ENCODE data around the gene DCTN1. TPM values are rescaled to one million over a fixed set of nuclear protein-coding genes. Genes with fewer than 3 reads are reported as not detected.

DCTN1 gene
- polyA plus RNA-seq, 1 donor, result 142 TPM

GRCh38 chr2:74327627-74328026 lies 52.5 kb downstream of the DCTN1 start:
- DNase-seq, result no peak

GRCh38 chr2:74327199-74327598 lies 52.9 kb downstream of the DCTN1 start:
- DNase-seq, result no peak

- DNase-seq, result no peak
Observed at GRCh38 chr2:74325815-74326214, 54.3 kb downstream of the DCTN1 start.

GRCh38 chr2:74321737-74322136 lies 58.4 kb downstream of the DCTN1 start:
- no peak for DNase-seq

- no peak for DNase-seq
Observed at GRCh38 chr2:74317701-74318100, 62.4 kb downstream of the DCTN1 start.

GRCh38 chr2:74316627-74317295 lies 63.4 kb downstream of the DCTN1 start:
- DNase-seq, result no peak

GRCh38 chr2:74314107-74314506 lies 66.0 kb downstream of the DCTN1 start:
- no peak for DNase-seq

GRCh38 chr2:74313497-74313896 lies 66.6 kb downstream of the DCTN1 start:
- DNase-seq, result no peak

- no peak for DNase-seq
Observed at GRCh38 chr2:74312913-74313312, 67.2 kb downstream of the DCTN1 start.

Other genes with a start within 250 kb of the DCTN1 start
- 25.8 TPM for gene BOLA3, start 232.4 kb downstream of the DCTN1 start, polyA plus RNA-seq (ENCODE audit: insufficient read length)
- gene MOB1A, start 201.4 kb downstream of the DCTN1 start, polyA plus RNA-seq (ENCODE audit: insufficient read length), result 105 TPM
- 31.7 TPM for gene MTHFD2, start 181.7 kb downstream of the DCTN1 start, polyA plus RNA-seq (ENCODE audit: insufficient read length)
- 3.7 TPM for gene SLC4A5, start 36.9 kb downstream of the DCTN1 start, polyA plus RNA-seq (ENCODE audit: insufficient read length)
- gene C2orf81, start 41.3 kb upstream of the DCTN1 start, polyA plus RNA-seq (ENCODE audit: insufficient read length), result 5.5 TPM
- gene WDR54, start 41.4 kb upstream of the DCTN1 start, polyA plus RNA-seq (ENCODE audit: insufficient read length), result 38.8 TPM
- 70.4 TPM for gene RTKN, start 61.6 kb upstream of the DCTN1 start, polyA plus RNA-seq (ENCODE audit: insufficient read length)
- 26.9 TPM for gene INO80B, start 74.8 kb upstream of the DCTN1 start, polyA plus RNA-seq (ENCODE audit: insufficient read length)
- gene WBP1, start 78.1 kb upstream of the DCTN1 start, polyA plus RNA-seq (ENCODE audit: insufficient read length), result 94.7 TPM
- 57.0 TPM for gene MOGS, start 85.1 kb upstream of the DCTN1 start, polyA plus RNA-seq (ENCODE audit: insufficient read length)
- gene MRPL53, start 92.4 kb upstream of the DCTN1 start, polyA plus RNA-seq (ENCODE audit: insufficient read length), result 37.7 TPM
- 15.8 TPM for gene CCDC142, start 102.7 kb upstream of the DCTN1 start, polyA plus RNA-seq (ENCODE audit: insufficient read length)
- 31.5 TPM for gene TTC31, start 102.8 kb upstream of the DCTN1 start, polyA plus RNA-seq (ENCODE audit: insufficient read length)
- 3.1 TPM for gene LBX2, start 119.3 kb upstream of the DCTN1 start, polyA plus RNA-seq (ENCODE audit: insufficient read length)
- gene PCGF1, start 127.4 kb upstream of the DCTN1 start, polyA plus RNA-seq (ENCODE audit: insufficient read length), result 29.5 TPM
- 0.07 TPM for gene TLX2, start 134.1 kb upstream of the DCTN1 start, polyA plus RNA-seq (ENCODE audit: insufficient read length)
- 0.40 TPM for gene DQX1, start 145.9 kb upstream of the DCTN1 start, polyA plus RNA-seq (ENCODE audit: insufficient read length)
- 96.8 TPM for gene AUP1, start 149.4 kb upstream of the DCTN1 start, polyA plus RNA-seq (ENCODE audit: insufficient read length)
- gene HTRA2, start 149.6 kb upstream of the DCTN1 start, polyA plus RNA-seq (ENCODE audit: insufficient read length), result 29.8 TPM
- 10.8 TPM for gene LOXL3, start 173.6 kb upstream of the DCTN1 start, polyA plus RNA-seq (ENCODE audit: insufficient read length)
- 7.4 TPM for gene DOK1, start 174.4 kb upstream of the DCTN1 start, polyA plus RNA-seq (ENCODE audit: insufficient read length)

All from left kidney (tissue), 2 donors.